Measurements from ENCODE around the gene POU4F3. TPM values are rescaled to one million over a fixed set of nuclear protein-coding genes. Genes with fewer than 3 reads are reported as not detected.

The POU4F3 gene
- total and polyA plus RNA-seq, 2 of the 8 experiments (the other 6 are each of a cell fraction or from before 2014, with no cell fraction given), result 0.09 TPM; not detected in 1

GRCh38 chr5:146329697-146330096 is 8.9 kb upstream of the POU4F3 start:
- Histone ChIP-seq H2BK5ac (ENCODE audit: low read depth, low read length) (no peak overlapping the region), H3K9me3 (ENCODE audit: insufficient read depth in 2 of 2, low read depth in 1 of 2, low read length in 1 of 2) (no peaks in the 10 kb centered on the region), H2AK5ac (ENCODE audit: low read depth, low read length) (no peak overlapping the region), H3K23me2 (ENCODE audit: low read depth, low read length) (peaks cover 2% of the 10 kb centered on the region; the same call in 1 of the 2 replicates), H3K79me2 (ENCODE audit: control insufficient read depth in 1 of 2, insufficient read depth in 2 of 2, low read length in 2 of 2) (no peaks in the 10 kb centered on the region), H2BK15ac (ENCODE audit: low read length) (no peak overlapping the region), H2AFZ (ENCODE audit: low read length) (no peak overlapping the region), H3K56ac (replicated peaks; ENCODE audit: insufficient read length, low read depth, low read length) (no peak overlapping the region), H3K4me1 (replicated peaks in 1 of 4; ENCODE audit: control insufficient read depth in 3 of 4, insufficient read depth in 4 of 4, low read length in 3 of 4) (peaks cover 4 to 10% (median 10%) of the 10 kb centered on the region in 4 experiments; a peak in 6 of 7 replicates), H3K4me2 (ENCODE audit: insufficient read depth in 1 of 2, low read depth in 2 of 2, low read length in 2 of 2) (no peak overlapping the region), H4K5ac (ENCODE audit: insufficient read length, low read depth, low read length) (no peak overlapping the region), H4K91ac (replicated peaks; ENCODE audit: insufficient read length, low read length) (no peak overlapping the region), H3K9ac (replicated peaks in 1 of 4; ENCODE audit: extremely low read depth in 1 of 4, low read depth in 3 of 4, low read length in 3 of 4) (no peak overlapping the region), H3K18ac (ENCODE audit: extremely low read depth, low read length) (no peak overlapping the region), H3K27me3 (replicated peaks in 1 of 4; ENCODE audit: control insufficient read depth in 3 of 4, extremely low read depth in 1 of 4, insufficient read depth in 3 of 4, low read length in 3 of 4) (peaks cover 26 to 37% (median 30%) of the 10 kb centered on the region in 4 experiments), H3K27ac (ENCODE audit: low read depth, low read length) (no peak overlapping the region), H3K79me1 (ENCODE audit: low read depth, low read length) (no peaks in the 10 kb centered on the region), H3K4me3 (ENCODE audit: extremely low read depth in 1 of 4, insufficient read depth in 2 of 4, low read depth in 3 of 4, low read length in 4 of 4) (no peak overlapping the region), H2BK120ac (replicated peaks; ENCODE audit: low read depth, low read length) (no peak overlapping the region), H4K8ac (ENCODE audit: extremely low read depth, insufficient read depth, low read length) (no peak overlapping the region), H3K14ac (ENCODE audit: insufficient read length) (no peak overlapping the region), H2BK20ac (ENCODE audit: low read length) (no peak overlapping the region), H2BK12ac (ENCODE audit: low read depth, low read length) (no peak overlapping the region), H3K4ac (replicated peaks; ENCODE audit: insufficient read length, low read depth, low read length) (no peak overlapping the region), H3K36me3 (ENCODE audit: control insufficient read depth in 2 of 4, insufficient read depth in 4 of 4, low read length in 3 of 4) (no peaks in the 10 kb centered on the region), H3K23ac (ENCODE audit: insufficient read length) (no peak overlapping the region), H4K20me1 (replicated peaks in 1 of 2; ENCODE audit: control insufficient read depth in 1 of 2, insufficient read depth in 2 of 2, low read length in 2 of 2) (peaks cover 2 to 3% of the 10 kb centered on the region in 2 experiments)
- POLR2A ChIA-PET (ENCODE audit: partially characterized antibody), result no interaction called here
- DNase-seq (ENCODE audit: low read depth in 1 of 2, low spot score in 2 of 2) (no peak), FAIRE-seq (no peak)
- CTCF ChIA-PET (ENCODE audit: partially characterized antibody), result interaction anchor here (0.9 kb wide), 1 partner anchor 9 kb away, joined by 4 read pairs; the partner anchor contains the start of gene POU4F3
- TF ChIP-seq SRF (IDR thresholded peaks at IDR 0.05; ENCODE audit: low read depth, low read length), result no peak
- WGBS, 2 experiments (ENCODE audit: extremely low coverage in 1 of 2, insufficient coverage in 1 of 2, insufficient read length in 1 of 2, insufficient replicate concordance in 2 of 2, low coverage in 1 of 2, low lambda C conversion rate in 2 of 2, missing lambda C conversion rate in 1 of 2), result 86% methylated on average over 2 of the region's 2 CpGs; no CpG with 5 or more reads in 1 of the 2 experiments

All from H1 (cell line).